ENCODE results near the gene NUP93.

The NUP93 gene

GRCh38 chr16:56797861-56798260 is 67.9 kb downstream of the NUP93 start:
- Histone ChIP-seq H3K36me3 (ENCODE audit: insufficient read depth, low read length) (peaks cover 23% of the 10 kb centered on the region; the same call in 1 of the 2 replicates), H3K9me3 (ENCODE audit: insufficient read depth, low read depth, low read length) (no peaks in the 10 kb centered on the region), H3K9ac (ENCODE audit: low read depth, low read length, poor library complexity, severe bottlenecking) (no peak overlapping the region), H3K9me2 (replicated peaks; ENCODE audit: low read depth, low read length) (no peaks in the 10 kb centered on the region), H3K4me1 (ENCODE audit: insufficient read depth, low read length, poor library complexity, severe bottlenecking) (no peaks in the 10 kb centered on the region), H3K4me3 (ENCODE audit: low read length, poor library complexity, severe bottlenecking) (no peak overlapping the region), H2AFZ (ENCODE audit: low read length) (no peak overlapping the region), H3F3A (ENCODE audit: low read depth) (no peaks in the 10 kb centered on the region), H4K20me1 (ENCODE audit: insufficient read depth, low read length, poor library complexity, severe bottlenecking) (peaks cover 6% of the 10 kb centered on the region), H3K4me2 (ENCODE audit: low read depth, low read length, poor library complexity, severe bottlenecking) (no peak overlapping the region), H3K79me2 (ENCODE audit: insufficient read depth, low read length) (peaks cover 11% of the 10 kb centered on the region; the same call in 1 of the 2 replicates), H3K27me3 (ENCODE audit: insufficient read depth, low read length, poor library complexity, severe bottlenecking) (no peaks in the 10 kb centered on the region)
- TF ChIP-seq EZH2phosphoT487 (IDR thresholded peaks at IDR 0.05; ENCODE audit: borderline replicate concordance), result no peak
- no peak for TF ChIP-seq CTCF (conservative IDR thresholded peaks at IDR 0.05; ENCODE audit: low read length)

- Histone ChIP-seq H3K27me3 (ENCODE audit: insufficient read depth, low read length, poor library complexity, severe bottlenecking) (no peaks in the 10 kb centered on the region), H3K4me2 (ENCODE audit: low read depth, low read length, poor library complexity, severe bottlenecking) (no peak overlapping the region), H3K4me3 (ENCODE audit: low read length, poor library complexity, severe bottlenecking) (no peak overlapping the region), H3K9me2 (replicated peaks; ENCODE audit: low read depth, low read length) (no peaks in the 10 kb centered on the region), H2AFZ (ENCODE audit: low read length) (no peak overlapping the region), H3F3A (ENCODE audit: low read depth) (no peaks in the 10 kb centered on the region), H3K9me3 (ENCODE audit: insufficient read depth, low read depth, low read length) (no peaks in the 10 kb centered on the region), H3K4me1 (ENCODE audit: insufficient read depth, low read length, poor library complexity, severe bottlenecking) (no peaks in the 10 kb centered on the region), H4K20me1 (ENCODE audit: insufficient read depth, low read length, poor library complexity, severe bottlenecking) (no peaks in the 10 kb centered on the region), H3K79me2 (ENCODE audit: insufficient read depth, low read length) (peaks cover 6% of the 10 kb centered on the region; the same call in 1 of the 2 replicates), H3K36me3 (ENCODE audit: insufficient read depth, low read length) (peaks cover 26% of the 10 kb centered on the region; the same call in 1 of the 2 replicates), H3K9ac (ENCODE audit: low read depth, low read length, poor library complexity, severe bottlenecking) (no peak overlapping the region)
- TF ChIP-seq CTCF (conservative IDR thresholded peaks at IDR 0.05; ENCODE audit: low read length) (no peak), EZH2phosphoT487 (IDR thresholded peaks at IDR 0.05; ENCODE audit: borderline replicate concordance) (no peak)
These were observed 69.0 kb downstream of the NUP93 start for GRCh38 chr16:56798955-56799354.

GRCh38 chr16:56800355-56800754 is 70.4 kb downstream of the NUP93 start:
- H3K27me3 ChIP-seq (ENCODE audit: insufficient read depth, low read length, poor library complexity, severe bottlenecking), result no peaks in the 10 kb centered on the region
- H2AFZ ChIP-seq (ENCODE audit: low read length), result no peak overlapping the region
- no peak overlapping the region for H3K9ac ChIP-seq (ENCODE audit: low read depth, low read length, poor library complexity, severe bottlenecking)
- H3K36me3 ChIP-seq (ENCODE audit: insufficient read depth, low read length), result peaks cover 32% of the 10 kb centered on the region; the same call in 1 of the 2 replicates
- no peak overlapping the region for H3K4me3 ChIP-seq (ENCODE audit: low read length, poor library complexity, severe bottlenecking)
- H3K4me2 ChIP-seq (ENCODE audit: low read depth, low read length, poor library complexity, severe bottlenecking), result no peak overlapping the region
- TF ChIP-seq CTCF (conservative IDR thresholded peaks at IDR 0.05; ENCODE audit: low read length), result no peak
- TF ChIP-seq EZH2phosphoT487 (IDR thresholded peaks at IDR 0.05; ENCODE audit: borderline replicate concordance), result no peak
- H3K9me2 ChIP-seq (replicated peaks; ENCODE audit: low read depth, low read length), result no peaks in the 10 kb centered on the region
- H3K79me2 ChIP-seq (ENCODE audit: insufficient read depth, low read length), result no peaks in the 10 kb centered on the region
- H3F3A ChIP-seq (ENCODE audit: low read depth), result no peaks in the 10 kb centered on the region
- no peaks in the 10 kb centered on the region for H3K9me3 ChIP-seq (ENCODE audit: insufficient read depth, low read depth, low read length)
- no peaks in the 10 kb centered on the region for H4K20me1 ChIP-seq (ENCODE audit: insufficient read depth, low read length, poor library complexity, severe bottlenecking)
- no peaks in the 10 kb centered on the region for H3K4me1 ChIP-seq (ENCODE audit: insufficient read depth, low read length, poor library complexity, severe bottlenecking)

Data from Loucy (cell line).